ENCODE measurements around the gene CARM1. TPM values are rescaled to one million over a fixed set of nuclear protein-coding genes. Genes with fewer than 3 reads are reported as not detected.
"Not testable (repeated sequence)": the region's sequence is repeated elsewhere in the genome, so short reads cannot be mapped to it uniquely, and the experiment has no call there.

The CARM1 gene
- total RNA-seq, 1 donor from 2014 or later, result 66.7 TPM

- TF ChIP-seq, protein P1, sequence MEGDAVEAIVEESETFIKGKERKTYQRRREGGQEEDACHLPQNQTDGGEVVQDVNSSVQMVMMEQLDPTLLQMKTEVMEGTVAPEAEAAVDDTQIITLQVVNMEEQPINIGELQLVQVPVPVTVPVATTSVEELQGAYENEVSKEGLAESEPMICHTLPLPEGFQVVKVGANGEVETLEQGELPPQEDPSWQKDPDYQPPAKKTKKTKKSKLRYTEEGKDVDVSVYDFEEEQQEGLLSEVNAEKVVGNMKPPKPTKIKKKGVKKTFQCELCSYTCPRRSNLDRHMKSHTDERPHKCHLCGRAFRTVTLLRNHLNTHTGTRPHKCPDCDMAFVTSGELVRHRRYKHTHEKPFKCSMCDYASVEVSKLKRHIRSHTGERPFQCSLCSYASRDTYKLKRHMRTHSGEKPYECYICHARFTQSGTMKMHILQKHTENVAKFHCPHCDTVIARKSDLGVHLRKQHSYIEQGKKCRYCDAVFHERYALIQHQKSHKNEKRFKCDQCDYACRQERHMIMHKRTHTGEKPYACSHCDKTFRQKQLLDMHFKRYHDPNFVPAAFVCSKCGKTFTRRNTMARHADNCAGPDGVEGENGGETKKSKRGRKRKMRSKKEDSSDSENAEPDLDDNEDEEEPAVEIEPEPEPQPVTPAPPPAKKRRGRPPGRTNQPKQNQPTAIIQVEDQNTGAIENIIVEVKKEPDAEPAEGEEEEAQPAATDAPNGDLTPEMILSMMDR (IDR thresholded peaks at IDR 0.05), result peak; percentile 68
These were observed 65.3 kb downstream of the CARM1 start for GRCh38 chr19:10936661-10937084.

DNA sequence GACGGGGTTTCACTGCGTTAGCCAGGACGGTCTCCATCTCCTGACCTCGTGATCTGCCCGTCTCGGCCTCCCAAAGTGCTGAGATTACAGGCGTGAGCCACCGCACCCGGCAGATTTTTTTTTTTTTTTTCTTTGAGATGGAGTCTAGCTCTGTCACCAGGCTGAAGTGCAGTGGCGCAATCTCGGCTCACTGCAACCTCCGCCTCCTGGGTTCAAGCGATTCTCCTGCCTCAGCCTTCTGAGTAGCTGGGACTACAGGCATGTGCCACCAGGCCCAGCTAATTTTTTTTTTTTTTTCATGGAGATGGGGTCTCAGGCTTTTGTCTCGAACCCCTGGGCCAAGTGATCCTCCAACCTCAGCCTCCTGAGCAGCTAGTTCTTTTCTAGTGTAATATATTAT is 70.3 kb downstream of the CARM1 start:
- H3K9me3 Mint-ChIP-seq (ENCODE audit: unreplicated experiment); H3K27ac Mint-ChIP-seq (ENCODE audit: unreplicated experiment); DNase-seq (ENCODE audit: extremely low spot score, unreplicated experiment); H3K4me1 Mint-ChIP-seq (ENCODE audit: unreplicated experiment); H3K4me3 Mint-ChIP-seq (ENCODE audit: unreplicated experiment); H3K36me3 Mint-ChIP-seq (ENCODE audit: unreplicated experiment); H3K27me3 Mint-ChIP-seq (ENCODE audit: unreplicated experiment): not testable (repeated sequence)

More at GRCh38 chr19:10936661-10937084, 65.3 kb downstream of the CARM1 start:
- H3K27ac Mint-ChIP-seq (ENCODE audit: unreplicated experiment), result peak overlapping the region; percentile 23
- H3K36me3 Mint-ChIP-seq (ENCODE audit: unreplicated experiment), result no peaks in the 10 kb centered on the region
- H3K27me3 Mint-ChIP-seq (ENCODE audit: unreplicated experiment), result no peaks in the 10 kb centered on the region
- no peaks in the 10 kb centered on the region for H3K9me3 Mint-ChIP-seq (ENCODE audit: unreplicated experiment)
- H3K4me1 Mint-ChIP-seq (ENCODE audit: unreplicated experiment), result peaks cover 7% of the 10 kb centered on the region
- no peak for DNase-seq (ENCODE audit: extremely low spot score, unreplicated experiment)
- peak overlapping the region; percentile 42 for H3K4me3 Mint-ChIP-seq (ENCODE audit: unreplicated experiment)

- H3K4me3 Mint-ChIP-seq (ENCODE audit: unreplicated experiment); H3K27ac Mint-ChIP-seq (ENCODE audit: unreplicated experiment); H3K9me3 Mint-ChIP-seq (ENCODE audit: unreplicated experiment); DNase-seq (ENCODE audit: extremely low spot score, unreplicated experiment); H3K36me3 Mint-ChIP-seq (ENCODE audit: unreplicated experiment); H3K27me3 Mint-ChIP-seq (ENCODE audit: unreplicated experiment); H3K4me1 Mint-ChIP-seq (ENCODE audit: unreplicated experiment): not testable (repeated sequence)
These were observed 72.1 kb downstream of the CARM1 start for GRCh38 chr19:10943412-10943811.

DNA sequence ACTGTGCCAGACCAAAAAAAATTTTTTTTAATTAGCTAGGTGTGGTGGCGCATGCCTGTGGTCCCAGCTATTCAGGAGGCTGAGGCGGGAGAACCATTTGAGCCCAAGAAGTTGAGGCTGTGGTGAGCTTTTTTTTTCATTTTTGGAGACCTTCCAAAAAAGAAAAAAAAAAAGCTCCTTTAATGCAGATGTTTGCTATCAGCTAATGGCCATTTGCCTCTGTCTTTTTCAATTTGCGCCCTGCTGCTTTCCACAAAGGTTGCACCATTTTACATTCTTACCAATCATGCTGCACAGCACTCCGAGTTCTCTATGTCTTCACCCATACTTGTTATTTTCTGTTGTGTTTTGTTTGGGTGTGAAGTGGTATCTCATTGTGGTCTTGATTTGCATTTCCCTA is 73.9 kb downstream of the CARM1 start:
- H3K36me3 Mint-ChIP-seq (ENCODE audit: unreplicated experiment), result no peaks in the 10 kb centered on the region
- no peak overlapping the region for H3K27ac Mint-ChIP-seq (ENCODE audit: unreplicated experiment)
- TF ChIP-seq, protein P1 (IDR thresholded peaks at IDR 0.05), result no peak
- H3K4me3 Mint-ChIP-seq (ENCODE audit: unreplicated experiment), result no peak overlapping the region
- H3K27me3 Mint-ChIP-seq (ENCODE audit: unreplicated experiment), result no peaks in the 10 kb centered on the region
- H3K9me3 Mint-ChIP-seq (ENCODE audit: unreplicated experiment), result no peaks in the 10 kb centered on the region
- DNase-seq (ENCODE audit: extremely low spot score, unreplicated experiment), result no peak
- H3K4me1 Mint-ChIP-seq (ENCODE audit: unreplicated experiment), result peaks cover 8% of the 10 kb centered on the region

DNA sequence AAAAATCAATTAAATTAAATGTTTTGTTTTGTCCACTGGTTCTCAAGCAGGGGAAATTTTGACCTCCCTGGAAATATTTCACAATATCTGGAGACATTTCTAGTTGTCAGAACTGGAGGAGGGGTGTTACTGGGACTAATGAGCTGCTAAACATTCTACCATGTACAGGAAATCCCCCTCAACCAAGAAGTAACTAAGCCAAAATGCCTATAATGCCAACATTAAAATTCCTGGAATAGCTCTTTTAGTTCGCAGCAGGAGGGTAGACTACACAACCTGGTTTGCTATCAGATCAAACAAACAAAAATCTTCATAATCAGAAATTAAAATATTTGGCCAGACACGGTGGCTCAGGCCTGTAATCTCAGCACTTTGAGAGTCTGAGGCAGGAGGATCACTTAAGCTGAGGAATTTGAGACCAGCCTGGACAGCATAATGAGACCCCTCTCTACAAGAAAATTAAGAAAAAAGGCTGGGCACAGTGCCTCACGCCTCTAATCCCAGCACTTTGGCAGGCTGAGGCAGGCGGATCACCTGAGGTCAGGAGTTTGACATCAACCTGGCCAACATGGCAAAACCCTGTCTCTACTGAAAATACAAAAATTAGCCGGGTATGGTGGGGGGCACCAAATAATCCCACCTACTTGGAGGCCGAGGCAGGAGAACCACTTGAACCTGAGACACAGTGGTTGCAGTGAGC is 75.8 kb downstream of the CARM1 start:
- peaks cover 7% of the 10 kb centered on the region for H3K4me1 Mint-ChIP-seq (ENCODE audit: unreplicated experiment)
- H3K4me3 Mint-ChIP-seq (ENCODE audit: unreplicated experiment), result no peak overlapping the region
- no peaks in the 10 kb centered on the region for H3K36me3 Mint-ChIP-seq (ENCODE audit: unreplicated experiment)
- TF ChIP-seq, protein P1 (IDR thresholded peaks at IDR 0.05), result no peak
- peak overlapping the region; percentile 77 for H3K27ac Mint-ChIP-seq (ENCODE audit: unreplicated experiment)
- DNase-seq (ENCODE audit: extremely low spot score, unreplicated experiment), result no peak
- H3K27me3 Mint-ChIP-seq (ENCODE audit: unreplicated experiment), result no peaks in the 10 kb centered on the region
- no peaks in the 10 kb centered on the region for H3K9me3 Mint-ChIP-seq (ENCODE audit: unreplicated experiment)

- Mint-ChIP-seq H3K4me1 (ENCODE audit: unreplicated experiment) (peaks cover 7% of the 10 kb centered on the region), H3K27ac (ENCODE audit: unreplicated experiment) (no peak overlapping the region), H3K36me3 (ENCODE audit: unreplicated experiment) (no peaks in the 10 kb centered on the region), H3K9me3 (ENCODE audit: unreplicated experiment) (no peaks in the 10 kb centered on the region), H3K27me3 (ENCODE audit: unreplicated experiment) (no peaks in the 10 kb centered on the region), H3K4me3 (ENCODE audit: unreplicated experiment) (no peak overlapping the region)
- TF ChIP-seq, protein P1 (IDR thresholded peaks at IDR 0.05), result no peak
- DNase-seq (ENCODE audit: extremely low spot score, unreplicated experiment), result no peak
These were observed 81.5 kb downstream of the CARM1 start for GRCh38 chr19:10952809-10953208.

DNA sequence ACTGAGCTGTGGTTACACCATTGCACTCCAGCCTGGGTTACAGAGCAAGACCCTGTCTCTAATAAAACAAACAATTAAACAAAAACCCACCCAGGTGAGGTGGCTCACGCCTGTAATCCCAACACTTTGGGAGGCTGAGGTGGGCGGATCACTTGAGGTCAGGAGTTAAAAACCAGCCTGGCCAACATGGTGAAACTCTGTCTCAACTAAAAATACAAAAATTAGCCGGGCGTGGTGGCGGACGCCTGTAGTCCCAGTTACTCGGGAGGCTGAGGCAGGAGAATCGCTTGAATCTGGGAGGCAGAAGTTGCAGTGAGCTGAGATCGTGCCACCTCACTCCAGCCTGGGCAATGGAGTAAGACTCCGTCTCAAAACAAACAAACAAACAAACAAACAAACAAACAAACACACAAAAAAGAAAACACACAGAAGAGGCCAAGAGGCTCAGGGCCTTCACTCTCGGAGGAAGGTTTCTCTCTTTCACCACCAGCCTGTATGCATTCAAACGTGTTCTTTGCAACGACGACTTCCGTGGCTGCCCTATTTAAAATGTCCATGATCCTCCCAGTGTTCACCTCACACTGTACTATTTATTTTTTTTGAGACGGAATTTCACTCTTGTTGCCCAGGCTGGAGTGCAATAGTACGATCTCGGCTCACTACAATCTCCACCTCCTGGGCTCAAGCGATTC is 88.1 kb downstream of the CARM1 start:
- H3K36me3 Mint-ChIP-seq (ENCODE audit: unreplicated experiment); H3K9me3 Mint-ChIP-seq (ENCODE audit: unreplicated experiment); H3K27me3 Mint-ChIP-seq (ENCODE audit: unreplicated experiment); DNase-seq (ENCODE audit: extremely low spot score, unreplicated experiment): not testable (repeated sequence)
- H3K27ac Mint-ChIP-seq (ENCODE audit: unreplicated experiment), result peak overlapping the region; percentile 87
- H3K4me3 Mint-ChIP-seq (ENCODE audit: unreplicated experiment), result peak overlapping the region; percentile 81
- H3K4me1 Mint-ChIP-seq (ENCODE audit: unreplicated experiment), result peaks cover 19% of the 10 kb centered on the region

Data from osteocyte (in vitro differentiated cells).